Endothelial cell of umbilical vein (primary cell): ENCODE results near the gene SLC35F3. TPM values are rescaled to one million over a fixed set of nuclear protein-coding genes. Genes with fewer than 3 reads are reported as not detected.

Source experiments
- BruUV-seq: library from RNA; stranded (reverse); fragments of 400-500 nt; replicated peaks from 2 replicates; lab custom pipeline; 2021; lab: Mats Ljungman, UMichigan
- CTCF ChIA-PET: fragments of 300-600, 350-600 bp; sonication (Branson Sonifier 250); formaldehyde crosslinking; loops from one replicate; lab custom pipeline; 2021; ENCODE audit warnings: antibody characterized with exemption, inconsistent platforms; lab: Charles Lee
- POLR2A ChIA-PET: fragments of 300-600, 350-600 bp; sonication (Branson Sonifier 250); formaldehyde crosslinking; loops from one replicate; lab custom pipeline; 2021; ENCODE audit warnings: antibody characterized with exemption, inconsistent platforms; lab: Charles Lee
- DNase-seq: peaks from one replicate; pipeline ENCODE4 v3.0.0-alpha.2; 2011; ENCODE audit warnings: low read depth, low spot score
- FAIRE-seq: peaks from 2 replicates; lab custom pipeline; 2011; peaks lifted over from hg19 to GRCh38; lab: Jason Lieb, UNC
- H2AFZ ChIP-seq: 2 replicates; pipeline ENCODE4 v1.6.0; 2012; ENCODE audit warnings: low read depth, low read length, control low read depth, inconsistent platforms
- H3K27ac ChIP-seq: 2 replicates; pipeline ENCODE4 v1.5.1; 2011; ENCODE audit warnings: low read depth, mild to moderate bottlenecking, control low read depth, low read length, moderate library complexity; ENCODE audit not compliant: insufficient read depth
- H3K27me3 ChIP-seq, 2 experiments: 2 replicates each; pipeline versions ENCODE4 v1.6.0 to v1.6.1; 2011; ENCODE audit warnings: low read length in 2 of 2, mixed read lengths in 1 of 2; ENCODE audit not compliant: control insufficient read depth in 2 of 2, insufficient read depth in 2 of 2
- H3K36me3 ChIP-seq, 2 experiments: 2 replicates in 1 of 2; 3 replicates in 1 of 2; pipeline ENCODE4 v1.5.1; 2011; ENCODE audit warnings: low read length in 2 of 2, mild to moderate bottlenecking in 1 of 2, moderate library complexity in 1 of 2; ENCODE audit not compliant: control insufficient read depth in 2 of 2, insufficient read depth in 2 of 2; ENCODE audit errors: extremely low read depth in 1 of 2
- H3K4me1 ChIP-seq: 3 replicates; pipeline ENCODE4 v1.5.1; 2011; ENCODE audit warnings: mild to moderate bottlenecking, low read length; ENCODE audit not compliant: control insufficient read depth, insufficient read depth; ENCODE audit errors: extremely low read depth
- H3K4me2 ChIP-seq: 2 replicates; pipeline ENCODE4 v1.6.1; 2011; ENCODE audit warnings: low read length, control low read depth, mixed read lengths; ENCODE audit not compliant: insufficient read depth
- H3K4me3 ChIP-seq, 3 experiments: fragments of 200-600 bp in 1 of 3; sonication (generic), shearing (Covaris generic) in 1 of 3; replicated peaks in 1 of 3; 2 replicates each; pipeline ENCODE4 v1.5.1; 2011 to 2016; ENCODE audit warnings: control low read depth in 3 of 3, low read length in 3 of 3, mild to moderate bottlenecking in 2 of 3, inconsistent platforms in 1 of 3, low read depth in 1 of 3, moderate library complexity in 1 of 3; ENCODE audit not compliant: insufficient read depth in 1 of 3
- H3K79me2 ChIP-seq: 2 replicates; pipeline ENCODE4 v1.6.0; 2012; ENCODE audit warnings: low read length, inconsistent platforms; ENCODE audit not compliant: control insufficient read depth, insufficient read depth
- H3K9ac ChIP-seq: replicated peaks from 2 replicates; pipeline ENCODE3; 2011; ENCODE audit warnings: low read length, control low read depth; ENCODE audit not compliant: insufficient read depth; ENCODE audit errors: extremely low read depth
- H3K9me1 ChIP-seq: replicated peaks from 3 replicates; pipeline ENCODE4 v1.6.0; 2011; ENCODE audit warnings: mild to moderate bottlenecking, low read length; ENCODE audit not compliant: control insufficient read depth, insufficient read depth; ENCODE audit errors: extremely low read depth
- H3K9me3 ChIP-seq: replicated peaks from 2 replicates; pipeline ENCODE4 v1.5.1; 2012; ENCODE audit warnings: low read length, inconsistent platforms; ENCODE audit not compliant: control insufficient read depth, insufficient read depth
- H4K20me1 ChIP-seq: replicated peaks from 2 replicates; pipeline ENCODE3; 2011; ENCODE audit warnings: mild to moderate bottlenecking, low read length; ENCODE audit not compliant: control insufficient read depth, insufficient read depth; ENCODE audit errors: extremely low read depth
- EZH2 ChIP-seq: IDR thresholded peaks from 2 replicates; pipeline ENCODE4 v1.6.1; 2012; ENCODE audit warnings: borderline replicate concordance, low read depth, mild to moderate bottlenecking, moderate library complexity, low read length, inconsistent platforms; ENCODE audit not compliant: severe bottlenecking
- FOS ChIP-seq: IDR thresholded peaks from 2 replicates; pipeline ENCODE4 v1.6.1; 2011; ENCODE audit warnings: mild to moderate bottlenecking, low read length, moderate library complexity, borderline replicate concordance; ENCODE audit not compliant: insufficient read depth
- GATA2 ChIP-seq: IDR thresholded peaks from 2 replicates; pipeline ENCODE4 v1.7.0; 2011; ENCODE audit warnings: low read depth, mild to moderate bottlenecking, moderate library complexity, mixed read lengths, low read length; ENCODE audit not compliant: insufficient read length, insufficient read depth
- JUN ChIP-seq: IDR thresholded peaks from 2 replicates; pipeline ENCODE4 v1.6.1; 2011; ENCODE audit warnings: borderline replicate concordance, low read depth; ENCODE audit not compliant: insufficient read length, insufficient read depth
- MYC ChIP-seq: IDR thresholded peaks from one replicate; pipeline ENCODE4 v1.6.1; 2011; ENCODE audit warnings: mild to moderate bottlenecking, low read depth, low read length
- POLR2A ChIP-seq: IDR thresholded peaks from 2 replicates; pipeline ENCODE4 v1.6.1; 2012; ENCODE audit warnings: low read depth, mild to moderate bottlenecking, control low read depth, low read length
- POLR2AphosphoS5 ChIP-seq: IDR thresholded peaks from 2 replicates; pipeline ENCODE4 v1.6.1; 2012; ENCODE audit warnings: low read depth, mild to moderate bottlenecking, control low read depth, low read length, moderate library complexity; ENCODE audit not compliant: insufficient read depth
- dilution Hi-C: fragments of 300-500 bp; cut with MboI; formaldehyde crosslinking; loops from one replicate; pipeline ENCODE4 v1.15.0; 2019; ENCODE audit warnings: low sequenced_read_pairs; ENCODE audit not compliant: extremely low pct_ligation_motif_present
- intact Hi-C: fragments of 100-400 bp; cut with micrococcal nuclease; formaldehyde crosslinking; loops from one replicate; pipeline ENCODE4 v1.10.0; 2022
- polyA plus RNA-seq, 4 experiments: library from polyadenylated mRNA; depleted of rRNA in 3 of 4; stranded (reverse) in 3 of 4; unstranded in 1 of 4; fragments of >200 nt; gene quantifications; 2 replicates each; pipeline versions ENCODE4 v1.2.1 to v1.2.3, GENCODE V29; 2011 to 2012; ENCODE audit warnings: missing spikeins in 1 of 4
- total RNA-seq: library from RNA; stranded (reverse); gene quantifications from 2 replicates; pipeline ENCODE4 v1.2.3, GENCODE V29; 2021
- TF ChIP-seq, protein P1 (sequence below), 2 donors: IDR thresholded peaks; 1 replicate in 1 of 2; 2 replicates in 1 of 2; pipeline ENCODE4 v1.5.1; 2011; ENCODE audit warnings: low read length in 2 of 2, mild to moderate bottlenecking in 2 of 2, moderate library complexity in 2 of 2, control low read depth in 1 of 2, inconsistent platforms in 1 of 2, low read depth in 1 of 2; ENCODE audit not compliant: insufficient read depth in 1 of 2; ENCODE audit errors: extremely low read depth in 1 of 2
- TF ChIP-seq, protein P2 (sequence below): IDR thresholded peaks from 2 replicates; pipeline ENCODE4 v1.6.1; 2011; ENCODE audit not compliant: insufficient read depth, insufficient read length

The SLC35F3 gene
- total and polyA plus RNA-seq, 2 donors (not counting 3 experiments of a cell fraction or from before 2014, with no cell fraction given), result not detected

DNA sequence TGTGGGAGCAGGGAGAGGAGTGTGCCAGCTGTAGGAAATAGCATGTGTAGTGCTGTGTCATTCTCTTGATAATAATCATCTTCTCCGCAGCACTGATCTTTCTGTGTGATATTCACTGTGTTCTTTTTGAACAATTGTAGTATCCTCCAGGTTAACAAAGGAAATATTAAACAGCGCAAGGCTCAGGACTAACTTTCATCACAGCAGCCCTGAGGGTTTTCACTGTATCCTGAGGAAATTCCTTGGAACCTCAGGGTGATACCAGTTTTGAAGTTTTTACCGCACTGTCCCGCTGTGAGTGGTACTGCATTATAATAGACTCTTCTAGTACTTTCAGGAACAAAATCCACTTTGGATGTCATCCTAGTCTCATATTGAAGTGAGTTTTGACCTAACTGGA, 240.4 kb downstream of the SLC35F3 start:
- H3K27ac ChIP-seq, result no peak overlapping the region
- H3K27me3 ChIP-seq, result no peaks in the 10 kb centered on the region
- ChIA-PET POLR2A (no interaction called here), CTCF (no interaction called here)
- no peaks in the 10 kb centered on the region for H3K4me1 ChIP-seq
- H3K9me3 ChIP-seq, result no peaks in the 10 kb centered on the region
- H2AFZ ChIP-seq, result no peak overlapping the region
- H3K9ac ChIP-seq, result no peak overlapping the region
- no peaks in the 10 kb centered on the region for H3K9me1 ChIP-seq
- H3K36me3 ChIP-seq, result no peaks in the 10 kb centered on the region
- no peak overlapping the region for H3K4me3 ChIP-seq
- no peaks in the 10 kb centered on the region for H3K79me2 ChIP-seq
- DNase-seq (no peak), FAIRE-seq (no peak)
- TF ChIP-seq JUN (no peak), POLR2A (no peak), GATA2 (no peak), POLR2AphosphoS5 (no peak), FOS (no peak), MYC (no peak), EZH2 (no peak)
- TF ChIP-seq, protein P1, sequence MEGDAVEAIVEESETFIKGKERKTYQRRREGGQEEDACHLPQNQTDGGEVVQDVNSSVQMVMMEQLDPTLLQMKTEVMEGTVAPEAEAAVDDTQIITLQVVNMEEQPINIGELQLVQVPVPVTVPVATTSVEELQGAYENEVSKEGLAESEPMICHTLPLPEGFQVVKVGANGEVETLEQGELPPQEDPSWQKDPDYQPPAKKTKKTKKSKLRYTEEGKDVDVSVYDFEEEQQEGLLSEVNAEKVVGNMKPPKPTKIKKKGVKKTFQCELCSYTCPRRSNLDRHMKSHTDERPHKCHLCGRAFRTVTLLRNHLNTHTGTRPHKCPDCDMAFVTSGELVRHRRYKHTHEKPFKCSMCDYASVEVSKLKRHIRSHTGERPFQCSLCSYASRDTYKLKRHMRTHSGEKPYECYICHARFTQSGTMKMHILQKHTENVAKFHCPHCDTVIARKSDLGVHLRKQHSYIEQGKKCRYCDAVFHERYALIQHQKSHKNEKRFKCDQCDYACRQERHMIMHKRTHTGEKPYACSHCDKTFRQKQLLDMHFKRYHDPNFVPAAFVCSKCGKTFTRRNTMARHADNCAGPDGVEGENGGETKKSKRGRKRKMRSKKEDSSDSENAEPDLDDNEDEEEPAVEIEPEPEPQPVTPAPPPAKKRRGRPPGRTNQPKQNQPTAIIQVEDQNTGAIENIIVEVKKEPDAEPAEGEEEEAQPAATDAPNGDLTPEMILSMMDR (IDR thresholded peaks at IDR 0.05; ENCODE audit: extremely low read depth in 1 of 2, insufficient read depth in 1 of 2, low read depth in 1 of 2, low read length in 2 of 2), result no peak
- TF ChIP-seq, protein P2, sequence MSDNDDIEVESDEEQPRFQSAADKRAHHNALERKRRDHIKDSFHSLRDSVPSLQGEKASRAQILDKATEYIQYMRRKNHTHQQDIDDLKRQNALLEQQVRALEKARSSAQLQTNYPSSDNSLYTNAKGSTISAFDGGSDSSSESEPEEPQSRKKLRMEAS, result no peak
- dilution Hi-C loops (no loop called here), intact Hi-C loops (no loop called here)
- no peaks in the 10 kb centered on the region for H4K20me1 ChIP-seq
- H3K4me2 ChIP-seq, result no peak overlapping the region
- no TSS peak for BruUV-seq
